GM10266 (cell line): ENCODE data around the gene AARS1.
"Not testable (repeated sequence)": the region's sequence is repeated elsewhere in the genome, so short reads cannot be mapped to it uniquely, and the experiment has no call there.

Experiments
- DNase-seq: peaks from one replicate; pipeline ENCODE4 v3.0.0; 2012; ENCODE audit errors: extremely low spot score
- TF ChIP-seq, protein P1 (sequence below): IDR thresholded peaks from 2 replicates; pipeline ENCODE4 v1.5.1; 2012; ENCODE audit warnings: mild to moderate bottlenecking, low read depth; ENCODE audit not compliant: control insufficient read depth, insufficient read depth; ENCODE audit errors: missing control alignments

Gene AARS1

DNA sequence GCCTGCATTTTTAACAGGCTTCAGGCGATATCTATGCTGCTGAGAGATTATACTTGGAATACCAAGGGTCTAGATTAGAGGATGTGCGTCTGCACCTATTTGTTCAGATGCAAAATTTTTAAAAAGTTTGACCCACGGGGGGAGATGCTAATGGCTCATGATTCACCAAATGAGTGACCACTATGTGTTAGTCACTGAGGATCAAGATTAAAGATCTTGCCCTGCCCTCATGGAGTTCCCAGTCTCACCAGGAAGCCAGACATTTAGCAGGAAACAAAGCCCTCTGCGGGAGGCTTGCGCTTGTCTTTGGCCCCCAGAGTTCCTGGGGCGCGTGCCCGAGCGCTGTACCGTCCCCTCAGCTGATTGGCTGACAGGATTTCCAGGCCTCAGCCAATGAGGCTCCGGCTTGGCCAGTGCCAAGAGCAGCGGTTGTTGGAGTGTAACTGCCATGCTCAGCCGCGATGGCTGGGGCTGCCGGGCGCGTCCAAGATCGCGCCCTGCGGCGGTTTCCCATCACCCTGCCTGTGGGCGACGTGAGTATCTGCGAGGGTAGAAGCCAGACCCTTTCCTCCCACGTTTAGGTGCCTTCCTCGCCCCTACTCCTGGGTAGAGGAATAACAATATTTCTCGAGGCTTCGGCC, 5.2 kb upstream of the AARS1 start:
- TF ChIP-seq, protein P1, sequence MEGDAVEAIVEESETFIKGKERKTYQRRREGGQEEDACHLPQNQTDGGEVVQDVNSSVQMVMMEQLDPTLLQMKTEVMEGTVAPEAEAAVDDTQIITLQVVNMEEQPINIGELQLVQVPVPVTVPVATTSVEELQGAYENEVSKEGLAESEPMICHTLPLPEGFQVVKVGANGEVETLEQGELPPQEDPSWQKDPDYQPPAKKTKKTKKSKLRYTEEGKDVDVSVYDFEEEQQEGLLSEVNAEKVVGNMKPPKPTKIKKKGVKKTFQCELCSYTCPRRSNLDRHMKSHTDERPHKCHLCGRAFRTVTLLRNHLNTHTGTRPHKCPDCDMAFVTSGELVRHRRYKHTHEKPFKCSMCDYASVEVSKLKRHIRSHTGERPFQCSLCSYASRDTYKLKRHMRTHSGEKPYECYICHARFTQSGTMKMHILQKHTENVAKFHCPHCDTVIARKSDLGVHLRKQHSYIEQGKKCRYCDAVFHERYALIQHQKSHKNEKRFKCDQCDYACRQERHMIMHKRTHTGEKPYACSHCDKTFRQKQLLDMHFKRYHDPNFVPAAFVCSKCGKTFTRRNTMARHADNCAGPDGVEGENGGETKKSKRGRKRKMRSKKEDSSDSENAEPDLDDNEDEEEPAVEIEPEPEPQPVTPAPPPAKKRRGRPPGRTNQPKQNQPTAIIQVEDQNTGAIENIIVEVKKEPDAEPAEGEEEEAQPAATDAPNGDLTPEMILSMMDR: no peak
- no peak for DNase-seq

DNA sequence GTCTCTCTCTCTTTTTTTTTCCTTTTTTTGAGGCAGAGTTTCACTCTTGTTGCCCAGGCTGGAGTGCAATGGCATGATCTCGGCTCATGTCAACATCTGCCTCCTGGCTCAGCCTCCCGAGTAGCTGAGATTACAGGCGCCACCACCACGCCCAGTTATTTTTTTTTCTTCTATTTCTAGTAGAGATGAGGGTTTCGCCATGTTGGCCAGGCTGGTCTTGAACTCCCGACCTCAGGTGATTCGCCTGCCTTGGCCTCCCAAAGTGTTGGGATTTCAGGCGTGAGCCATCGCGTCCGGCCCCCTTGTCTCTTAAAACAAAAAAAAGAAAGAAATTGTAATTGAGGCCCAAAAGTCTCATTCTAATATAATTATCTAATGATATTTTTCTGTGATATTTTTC, 2.8 kb upstream of the AARS1 start:
- DNase-seq: not testable (repeated sequence)

DNA sequence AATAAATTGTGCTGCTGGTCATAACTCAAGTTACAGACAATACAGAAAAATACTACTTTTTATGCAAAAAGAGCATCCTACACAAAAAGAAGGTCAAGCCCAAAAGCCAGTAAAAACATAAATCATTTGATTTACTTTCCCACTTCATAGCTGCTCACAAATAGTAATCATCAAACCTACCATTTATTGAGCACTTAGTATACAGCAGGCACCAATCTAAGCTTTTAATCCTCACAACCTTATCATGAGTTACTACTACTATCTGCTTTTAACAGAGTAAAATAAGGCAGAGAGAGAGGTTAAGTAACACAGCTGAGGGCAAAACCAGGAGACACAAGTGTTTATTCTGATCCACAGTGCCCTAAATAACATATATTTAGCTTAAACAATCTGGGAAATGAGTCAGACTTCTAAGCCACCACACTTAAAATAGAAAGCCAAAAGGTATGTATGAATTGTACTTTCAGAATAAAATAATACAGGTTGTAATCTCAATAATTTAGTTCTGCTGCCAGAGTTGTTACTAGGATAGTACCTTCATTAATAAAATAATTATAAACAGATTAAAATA, 1.7 kb upstream of the AARS1 start:
- TF ChIP-seq, protein P1: no peak
- no peak for DNase-seq

DNA sequence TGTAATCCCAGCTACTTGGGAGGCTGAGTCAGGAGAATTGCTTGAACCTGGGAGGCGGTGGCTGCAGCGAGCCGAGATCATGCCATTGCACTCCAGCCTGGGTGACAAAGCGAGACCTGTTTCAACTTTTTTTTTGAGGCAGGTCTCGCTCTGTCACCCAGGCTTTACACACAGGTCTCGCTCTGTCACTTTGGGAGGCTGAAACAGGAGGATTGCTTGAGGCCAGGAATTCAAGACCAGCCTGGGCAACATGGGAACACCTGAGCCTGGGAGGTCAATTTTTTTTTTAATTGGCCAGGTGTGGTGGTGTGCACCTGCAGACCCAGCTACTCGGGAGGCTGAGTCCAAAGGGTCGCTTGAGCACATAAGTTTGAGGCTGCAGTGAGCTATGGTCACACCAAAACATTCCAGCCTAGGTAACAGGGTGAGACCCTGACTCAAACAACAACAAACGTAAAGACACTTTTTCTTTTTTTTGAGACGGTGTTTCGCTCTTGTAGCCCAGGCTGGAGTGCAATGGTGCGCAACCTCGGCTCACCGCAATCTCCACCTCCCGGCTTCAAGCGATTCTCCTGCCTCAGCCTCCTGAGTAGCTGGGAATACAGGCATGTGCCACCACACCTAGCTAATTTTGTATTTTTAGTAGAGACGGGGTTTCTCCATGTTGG, 1.9 kb downstream of the AARS1 start:
- DNase-seq: not testable (repeated sequence)

DNA sequence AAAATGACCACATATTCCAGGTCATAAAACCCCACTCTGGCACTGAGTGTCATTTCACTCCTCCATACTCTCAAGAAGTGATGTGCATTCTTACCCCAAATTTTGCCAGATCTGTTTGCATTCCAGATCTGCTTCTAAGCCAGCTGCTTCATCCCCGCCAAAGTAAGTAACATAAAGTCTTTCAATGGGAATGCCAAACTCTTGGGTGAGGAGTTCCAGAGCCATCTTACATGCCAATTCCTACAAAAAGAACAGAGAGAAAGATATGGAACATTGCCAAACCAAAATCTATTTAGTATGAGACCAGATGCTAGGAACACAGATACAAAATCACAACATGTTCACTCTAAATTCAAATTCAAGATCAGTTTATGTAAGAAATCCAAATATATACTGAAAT, 12.9 kb downstream of the AARS1 start:
- DNase-seq: no peak
- TF ChIP-seq, protein P1: no peak

DNA sequence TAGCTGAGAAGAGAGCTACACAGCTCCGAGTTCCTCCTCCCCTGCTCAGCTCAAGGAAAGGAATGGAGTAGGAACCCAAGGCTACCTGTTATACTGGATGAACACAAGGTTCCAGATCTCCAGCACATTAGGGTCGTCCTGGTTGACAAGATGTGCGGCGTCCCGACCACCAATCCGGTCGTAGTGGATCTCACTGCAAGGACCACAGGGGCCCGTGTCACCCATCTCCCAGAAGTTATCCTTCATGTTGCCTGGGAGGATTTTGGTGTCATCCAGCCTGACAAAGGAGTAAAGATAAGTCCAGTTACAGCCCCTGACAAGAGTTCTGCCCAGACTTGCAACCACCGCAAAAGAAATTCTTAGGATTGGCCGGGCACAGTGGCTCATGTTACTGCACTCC, 17.6 kb downstream of the AARS1 start:
- DNase-seq: no peak
- TF ChIP-seq, protein P1: no peak

DNA sequence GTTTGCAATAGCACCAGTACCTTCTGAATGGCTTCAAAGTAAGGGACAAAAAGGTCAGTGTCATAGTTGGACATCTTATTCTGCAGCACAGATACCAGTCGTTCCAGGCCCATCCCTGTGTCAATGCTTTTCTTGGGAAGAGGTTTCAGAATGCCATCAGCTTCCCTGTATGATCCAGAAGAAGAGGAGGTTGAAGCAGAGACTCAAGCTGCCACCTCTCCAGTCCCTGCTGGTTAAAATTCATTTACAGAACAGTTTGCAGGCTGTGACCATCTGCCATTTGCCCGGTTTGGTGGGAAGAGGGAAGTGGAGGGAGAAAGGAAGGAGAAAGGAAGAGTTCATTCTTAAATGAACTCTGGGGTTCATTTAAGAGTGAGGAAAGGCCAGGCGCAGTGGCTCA, 19.1 kb downstream of the AARS1 start:
- no peak for DNase-seq
- TF ChIP-seq, protein P1: no peak

DNA sequence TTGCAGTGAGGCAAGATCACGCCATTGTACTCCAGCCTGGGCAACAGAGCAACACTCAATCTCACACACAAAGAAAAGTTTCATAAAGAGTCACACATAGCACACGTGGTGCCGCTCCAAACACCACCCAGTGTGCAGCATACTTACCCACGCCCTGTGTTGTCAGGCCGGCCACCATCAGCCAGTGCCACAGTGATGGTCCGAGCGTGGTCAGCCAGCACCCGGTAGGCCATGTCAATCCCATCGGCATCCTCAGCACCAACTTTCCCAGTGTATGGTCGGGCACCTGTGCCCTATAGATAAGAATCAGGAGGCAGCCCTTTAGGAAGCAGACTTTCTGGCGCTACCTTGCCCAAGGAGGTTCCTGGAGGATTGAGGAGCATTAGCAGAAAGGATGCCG, 19.8 kb downstream of the AARS1 start:
- TF ChIP-seq, protein P1: no peak
- no peak for DNase-seq

DNA sequence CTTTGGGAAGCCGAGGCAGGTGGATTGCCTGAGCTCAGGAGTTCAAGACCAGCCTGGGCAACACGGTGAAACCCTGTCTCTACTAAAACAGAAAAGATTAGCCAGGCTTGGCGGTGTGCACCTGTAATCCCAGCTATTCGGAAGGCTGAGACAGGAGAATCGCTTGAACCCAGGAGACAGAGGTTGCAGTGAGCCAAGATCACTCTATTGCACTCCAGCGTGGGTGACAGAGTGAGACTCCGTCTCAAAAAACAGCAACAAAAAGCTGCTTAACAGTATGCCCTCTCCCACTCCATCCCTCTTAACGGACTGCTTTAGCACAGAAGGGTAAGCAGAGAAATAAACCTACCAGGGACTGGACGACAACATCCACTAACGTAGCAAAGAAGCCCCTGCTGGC, 21.4 kb downstream of the AARS1 start:
- DNase-seq: not testable (repeated sequence)
